Measurements from ENCODE around the gene NPAT. TPM values are rescaled to one million over a fixed set of nuclear protein-coding genes. Genes with fewer than 3 reads are reported as not detected.

Gene NPAT
- total RNA-seq = 33.4 TPM

DNA sequence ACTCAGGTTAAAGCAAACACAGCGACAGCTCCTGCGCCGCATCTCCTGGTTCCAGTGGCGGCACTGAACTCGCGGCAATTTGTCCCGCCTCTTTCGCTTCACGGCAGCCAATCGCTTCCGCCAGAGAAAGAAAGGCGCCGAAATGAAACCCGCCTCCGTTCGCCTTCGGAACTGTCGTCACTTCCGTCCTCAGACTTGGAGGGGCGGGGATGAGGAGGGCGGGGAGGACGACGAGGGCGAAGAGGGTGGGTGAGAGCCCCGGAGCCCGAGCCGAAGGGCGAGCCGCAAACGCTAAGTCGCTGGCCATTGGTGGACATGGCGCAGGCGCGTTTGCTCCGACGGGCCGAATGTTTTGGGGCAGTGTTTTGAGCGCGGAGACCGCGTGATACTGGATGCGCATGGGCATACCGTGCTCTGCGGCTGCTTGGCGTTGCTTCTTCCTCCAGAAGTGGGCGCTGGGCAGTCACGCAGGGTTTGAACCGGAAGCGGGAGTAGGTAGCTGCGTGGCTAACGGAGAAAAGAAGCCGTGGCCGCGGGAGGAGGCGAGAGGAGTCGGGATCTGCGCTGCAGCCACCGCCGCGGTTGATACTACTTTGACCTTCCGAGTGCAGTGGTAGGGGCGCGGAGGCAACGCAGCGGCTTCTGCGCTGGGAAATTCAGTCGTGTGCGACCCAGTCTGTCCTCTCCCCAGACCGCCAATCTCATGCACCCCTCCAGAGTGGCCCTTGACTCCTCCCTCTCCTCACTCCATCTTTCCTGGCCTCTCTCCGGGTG is at the start of gene NPAT, which contains the start of gene ATM:
Gene NPAT, minus strand, starts transcription at position 65 of the 774 bp plus-strand sequence. CDS start 102 bp downstream, outside the sequence.
Gene ATM, plus strand, starts transcription at position 494 of the 774 bp plus-strand sequence. CDS start 4,558 bp downstream, outside the sequence.
- FAIRE-seq = peak; percentile 79

GRCh38 chr11:108269583-108269982 is 47.1 kb upstream of the NPAT start:
- DNase-seq (ENCODE audit: low spot score in 2 of 2) (no peak), FAIRE-seq (no peak)

More for the DNA sequence above, at the start of gene NPAT, which contains the start of gene ATM:
- peak; percentile 82 to 90 for DNase-seq (ENCODE audit: low spot score in 2 of 2)

DNA sequence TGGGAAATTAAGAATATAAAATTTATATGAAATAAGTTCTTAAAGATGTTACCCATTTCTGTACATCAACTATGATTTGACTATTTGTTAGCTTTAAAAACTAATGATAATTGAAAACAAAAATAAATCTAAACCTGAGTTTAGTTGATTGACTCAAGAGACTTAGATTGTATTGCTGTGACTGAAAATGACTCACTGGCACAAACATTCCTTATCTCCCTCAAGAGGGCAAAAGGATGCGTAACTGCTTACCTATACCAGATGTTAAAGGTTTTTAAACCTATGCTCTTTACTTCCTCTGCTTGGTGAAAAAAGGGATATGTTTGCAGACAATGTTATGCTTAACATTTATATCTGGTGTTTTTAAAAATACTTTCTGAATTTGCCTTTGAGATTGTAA is 30.7 kb upstream of the NPAT start:
- DNase-seq (ENCODE audit: low spot score in 2 of 2) = no peak
- no peak for FAIRE-seq

GRCh38 chr11:108246885-108247284 is 24.4 kb upstream of the NPAT start:
- FAIRE-seq (no peak), DNase-seq (ENCODE audit: low spot score in 2 of 2) (no peak)

DNA sequence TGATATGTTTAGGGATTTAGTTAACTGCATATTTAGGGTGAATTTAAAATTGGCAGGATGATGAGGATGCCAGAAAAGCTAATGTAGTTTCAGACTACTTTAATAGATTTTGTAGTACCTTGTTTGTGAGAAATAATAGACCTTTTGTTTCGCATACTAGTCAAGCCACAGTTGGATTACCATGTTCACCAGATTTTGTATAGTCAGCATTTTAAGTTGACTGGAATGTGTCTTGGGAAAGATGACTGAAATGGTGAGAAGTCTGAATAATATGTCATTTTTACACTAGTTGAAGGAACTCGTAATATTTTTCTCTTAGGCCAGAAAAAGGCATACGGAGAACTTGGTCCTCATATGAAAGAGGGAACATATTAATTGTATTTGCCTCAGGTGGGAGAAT is 23.9 kb upstream of the NPAT start:
- FAIRE-seq = no peak
- DNase-seq (ENCODE audit: low spot score in 2 of 2) = no peak

DNA sequence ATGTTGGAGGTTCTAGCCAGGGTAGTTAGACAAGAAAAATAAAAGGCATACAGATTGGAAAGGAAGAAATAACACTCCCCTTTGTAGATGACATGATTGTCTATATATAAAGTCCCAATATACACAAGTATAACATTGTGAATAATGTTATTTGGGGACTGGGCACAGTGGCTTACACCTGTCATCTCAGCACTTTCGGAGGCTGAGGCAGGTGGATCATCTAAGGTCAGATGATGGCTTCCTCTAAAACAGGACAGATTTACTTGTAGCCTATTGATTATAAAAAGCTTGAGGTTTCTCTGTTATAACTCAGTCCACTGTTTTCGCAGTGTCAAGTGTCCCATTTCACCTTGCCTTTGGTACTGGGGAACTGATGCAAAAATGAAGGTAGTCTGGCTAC is 20.0 kb upstream of the NPAT start:
- DNase-seq (ENCODE audit: low spot score in 2 of 2) (no peak), FAIRE-seq (no peak)

DNA sequence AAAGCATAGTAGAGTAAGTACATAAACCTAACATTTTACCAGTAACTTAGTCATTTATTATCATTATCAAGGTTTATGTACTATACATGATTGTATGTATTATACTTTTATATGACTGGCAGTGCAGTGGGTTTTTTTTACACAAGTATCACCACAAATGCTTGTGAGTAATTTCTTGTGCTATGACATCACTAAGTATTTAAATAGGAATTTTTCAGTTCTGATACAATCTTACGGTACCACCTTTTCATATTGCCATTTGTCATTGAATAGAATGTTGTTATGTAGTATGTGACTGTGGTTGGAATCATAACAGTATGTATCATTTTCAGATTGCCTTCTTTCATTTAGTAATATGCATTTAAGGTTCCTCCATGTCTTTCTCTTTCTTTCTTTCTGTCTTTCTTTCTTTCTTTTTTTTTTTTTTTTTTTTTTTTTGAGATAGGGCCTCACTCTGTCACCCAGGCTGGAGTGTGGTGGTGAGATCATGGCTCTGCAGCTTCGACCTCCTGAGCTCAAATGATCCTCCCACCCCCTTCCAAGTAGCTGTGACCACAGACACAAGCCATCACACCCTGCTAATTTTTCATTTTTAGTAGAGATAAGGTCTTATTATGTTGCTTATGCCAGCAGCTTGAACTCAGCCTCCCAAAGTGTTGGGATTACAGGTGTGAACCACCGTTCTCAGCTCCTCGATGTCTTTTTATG is 19.0 kb upstream of the NPAT start:
- no peak for DNase-seq (ENCODE audit: low spot score in 2 of 2)
- no peak for FAIRE-seq

GRCh38 chr11:108239076-108239475 is 16.6 kb upstream of the NPAT start:
- DNase-seq (ENCODE audit: low spot score in 2 of 2) = no peak
- FAIRE-seq = no peak

- DNase-seq (ENCODE audit: low spot score in 2 of 2) = no peak
- FAIRE-seq = no peak
Measured at GRCh38 chr11:108237058-108237481, 14.6 kb upstream of the NPAT start.

DNA sequence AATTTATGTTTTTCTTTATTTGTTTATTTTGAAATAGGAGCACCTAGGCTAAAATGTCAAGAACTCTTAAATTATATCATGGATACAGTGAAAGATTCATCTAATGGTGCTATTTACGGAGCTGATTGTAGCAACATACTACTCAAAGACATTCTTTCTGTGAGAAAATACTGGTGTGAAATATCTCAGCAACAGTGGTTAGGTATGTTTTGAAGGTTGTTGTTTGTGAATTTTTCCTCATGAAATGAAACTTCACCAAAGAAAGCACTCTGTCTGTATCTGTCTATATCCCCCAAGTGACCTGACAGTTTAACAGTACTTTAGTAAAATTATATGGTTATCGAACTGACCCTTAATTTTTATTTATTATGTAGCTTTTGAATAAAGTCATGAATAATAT is 13.2 kb upstream of the NPAT start:
- DNase-seq (ENCODE audit: low spot score in 2 of 2) = no peak
- FAIRE-seq = no peak

DNA sequence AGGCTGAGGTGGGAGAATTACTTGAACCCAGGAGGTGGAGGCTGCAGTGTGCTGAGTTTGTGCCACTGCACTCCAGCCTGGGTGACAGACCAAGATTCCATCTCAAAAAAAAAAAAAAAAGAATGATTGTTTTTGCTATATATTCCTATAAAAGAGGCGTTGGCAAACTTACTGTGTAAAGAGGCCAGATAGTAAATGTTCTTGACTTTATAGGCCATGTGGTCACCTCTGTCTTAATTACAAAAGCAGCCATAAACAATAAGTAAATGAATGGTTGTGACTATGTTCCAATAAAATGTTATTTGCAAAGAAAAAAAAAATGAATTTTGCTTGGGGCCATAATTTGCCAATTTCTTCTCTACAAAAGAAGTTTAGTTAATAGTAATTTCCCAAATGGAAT is 12.8 kb upstream of the NPAT start:
- no peak for FAIRE-seq
- no peak for DNase-seq (ENCODE audit: low spot score in 2 of 2)

DNA sequence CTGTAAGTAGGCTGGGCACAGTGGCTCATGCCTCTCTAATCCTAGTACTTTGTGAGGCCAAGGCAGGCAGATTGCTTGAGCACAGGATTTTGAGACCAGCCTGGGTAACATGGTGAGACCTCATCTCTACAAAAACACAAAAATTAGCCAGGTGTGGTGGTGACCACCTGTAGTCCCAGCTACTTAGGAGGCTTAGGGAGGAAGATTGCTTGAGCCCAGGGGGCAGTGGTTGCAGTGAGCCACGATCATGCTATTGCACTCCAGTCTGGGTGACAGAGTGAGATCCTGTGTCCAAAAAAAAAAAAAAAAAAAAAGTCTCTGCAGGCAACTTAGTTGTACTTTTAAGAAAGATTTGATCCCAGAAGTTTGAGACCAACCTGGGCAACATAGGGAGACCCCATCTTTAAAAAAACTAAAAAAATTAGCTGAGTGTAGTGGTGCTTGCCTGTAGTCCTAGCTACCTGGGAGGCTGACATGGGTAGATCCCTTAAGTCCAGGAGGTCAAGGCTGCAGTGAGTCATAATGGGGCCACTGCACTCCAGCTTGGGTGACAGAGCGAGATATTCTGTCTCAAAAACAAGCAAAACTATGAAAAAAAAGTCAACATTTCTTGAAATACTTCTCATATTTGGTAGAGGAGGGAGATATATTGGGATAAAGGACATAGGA is 11.0 kb upstream of the NPAT start:
- DNase-seq (ENCODE audit: low spot score in 2 of 2) (no peak), FAIRE-seq (no peak)

- FAIRE-seq (no peak), DNase-seq (ENCODE audit: low spot score in 2 of 2) (no peak)
Measured at GRCh38 chr11:108228251-108228650, 5.8 kb upstream of the NPAT start.

DNA sequence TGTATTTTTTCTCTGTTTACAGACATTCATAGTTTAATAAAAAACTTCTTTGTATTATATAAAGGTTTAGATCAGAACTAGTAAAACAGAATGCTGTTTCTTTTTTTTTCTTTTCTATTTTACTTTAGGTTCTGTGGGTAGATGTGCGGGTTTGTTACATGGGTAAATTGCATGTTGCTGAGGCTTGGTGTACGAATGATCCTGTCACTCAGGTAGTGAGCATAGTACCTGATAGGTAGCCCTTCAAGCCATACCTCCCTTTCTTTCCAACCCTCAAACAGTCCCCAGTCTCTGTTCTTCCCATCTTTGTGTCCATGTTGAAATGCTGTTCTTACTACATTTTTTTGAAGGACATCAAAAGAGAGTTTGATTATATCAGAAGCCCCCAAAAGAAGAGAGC is 3.6 kb upstream of the NPAT start:
- no peak for FAIRE-seq
- DNase-seq (ENCODE audit: low spot score in 2 of 2) = no peak

DNA sequence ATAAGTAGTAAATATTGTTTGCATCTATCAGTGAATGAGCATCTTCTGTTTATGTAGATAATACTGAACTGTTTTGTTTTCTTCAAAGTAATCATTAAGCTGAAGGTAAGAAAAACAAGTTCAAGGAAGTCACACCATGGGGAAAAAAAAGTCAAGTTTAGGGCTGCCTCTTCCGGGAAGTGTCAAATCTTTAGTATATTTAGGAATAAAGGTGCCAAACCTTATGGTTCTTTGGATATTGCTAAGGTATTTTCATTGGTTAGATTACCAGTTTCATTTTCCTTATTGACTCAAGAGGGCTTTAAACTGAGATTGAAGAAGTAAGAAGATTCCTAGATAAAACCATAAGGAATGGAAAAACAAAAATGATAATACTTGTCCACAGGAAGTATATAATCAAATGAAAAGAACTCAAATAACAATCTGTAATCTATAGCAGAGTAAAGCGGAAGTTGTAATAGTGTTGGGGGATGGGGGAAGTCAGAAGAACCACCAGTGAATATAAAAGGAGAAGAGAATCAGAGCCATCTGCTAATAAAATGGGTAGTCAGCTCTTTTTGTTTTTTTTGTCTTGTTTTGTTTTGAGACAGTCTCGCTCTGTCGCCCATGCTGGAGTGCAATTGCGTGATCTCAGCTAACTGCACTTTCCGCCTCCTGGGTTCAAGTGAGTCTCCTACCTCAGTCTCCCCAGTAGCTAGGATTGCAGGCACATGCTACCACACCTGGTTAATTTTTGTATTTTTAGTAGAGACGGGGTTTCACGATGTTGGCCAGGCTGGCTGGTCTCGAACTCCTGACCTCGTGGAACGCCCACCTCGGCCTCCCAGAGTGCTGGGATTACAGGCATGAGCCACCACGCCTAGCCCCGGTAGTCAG is 2.7 kb upstream of the NPAT start:
- FAIRE-seq = no peak
- no peak for DNase-seq (ENCODE audit: low spot score in 2 of 2)

DNA sequence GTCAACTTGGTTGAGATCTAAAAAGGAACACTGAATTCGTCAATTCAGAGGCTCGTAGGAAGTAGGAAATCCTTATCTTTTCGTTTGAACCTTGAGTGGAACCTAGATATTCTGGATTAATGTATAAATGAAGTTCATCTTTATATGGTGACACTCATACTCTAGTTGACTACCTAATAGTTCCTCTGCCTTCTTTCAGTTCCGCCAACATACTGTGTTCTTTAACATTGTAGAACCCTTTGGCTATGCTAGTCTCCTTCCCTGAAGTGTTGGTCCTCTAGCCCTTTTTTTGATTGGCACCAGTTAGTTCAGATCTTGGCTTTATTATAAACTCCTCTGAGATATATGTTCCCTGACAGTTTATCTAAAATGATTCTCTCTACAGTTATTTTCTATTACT is 1.9 kb upstream of the NPAT start:
- FAIRE-seq (no peak), DNase-seq (ENCODE audit: low spot score in 2 of 2) (no peak)

- FAIRE-seq (no peak), DNase-seq (ENCODE audit: low spot score in 2 of 2) (no peak)
Measured at GRCh38 chr11:108223348-108224149, 1.1 kb upstream of the NPAT start.

DNA sequence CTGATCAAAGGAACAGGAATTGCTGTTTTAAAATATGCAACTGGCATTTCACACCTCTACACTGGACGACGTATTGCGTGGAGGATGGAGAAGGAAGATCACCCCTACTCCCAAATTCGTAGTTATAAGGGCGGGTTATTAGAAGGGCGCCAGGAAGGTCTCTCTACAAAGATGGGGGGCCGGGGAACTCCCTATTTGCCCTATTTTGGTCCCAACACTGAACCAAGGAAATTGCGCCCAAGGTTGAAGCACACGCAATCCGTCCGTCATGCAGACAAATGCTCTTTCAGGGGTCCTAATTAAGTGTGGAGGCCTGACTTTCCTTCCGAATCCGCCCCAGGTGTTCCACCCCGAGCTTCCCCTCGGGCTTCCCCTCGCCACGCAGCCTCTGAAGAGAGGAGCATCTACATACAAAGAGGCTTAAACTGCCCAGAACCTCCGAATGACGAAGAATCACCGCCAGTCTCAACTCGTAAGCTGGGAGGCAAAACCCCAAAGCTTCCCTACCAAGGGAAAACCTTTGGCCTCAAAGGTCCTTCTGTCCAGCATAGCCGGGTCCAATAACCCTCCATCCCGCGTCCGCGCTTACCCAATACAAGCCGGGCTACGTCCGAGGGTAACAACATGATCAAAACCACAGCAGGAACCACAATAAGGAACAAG is 396 bp downstream of the NPAT start:
- no peak for DNase-seq (ENCODE audit: low spot score in 2 of 2)
- no peak for FAIRE-seq

- DNase-seq (ENCODE audit: low spot score in 2 of 2) (no peak), FAIRE-seq (no peak)
Measured at GRCh38 chr11:108221371-108221770, 1.1 kb downstream of the NPAT start.
